NCI-H446 treated with DMSO at 0.1 percent for 48 hours (cell line): ENCODE data around the gene ZW10.
"Not testable (repeated sequence)": the region's sequence is repeated elsewhere in the genome, so short reads cannot be mapped to it uniquely, and the experiment has no call there.

Experiments used
- DNase-seq: peaks from one replicate; lab custom pipeline; 2025; lab: John Stamatoyannopoulos, UW

ZW10 gene

GRCh38 chr11:113773416-113774173 is at the start of gene ZW10:
ZW10 (minus strand) TSS chr11:113773692; CDS start chr11:113773666, 26 bp downstream.
- DNase-seq, result peak; percentile 94

GRCh38 chr11:113818426-113818825 is 44.9 kb upstream of the ZW10 start:
- DNase-seq, result no peak

- no peak for DNase-seq
Observed at GRCh38 chr11:113817626-113818025, 44.1 kb upstream of the ZW10 start.

GRCh38 chr11:113817162-113817561 is 43.7 kb upstream of the ZW10 start:
- no peak for DNase-seq

GRCh38 chr11:113814181-113814580 is 40.7 kb upstream of the ZW10 start:
- no peak for DNase-seq

- DNase-seq, result no peak
Observed at GRCh38 chr11:113808931-113809330, 35.4 kb upstream of the ZW10 start.

GRCh38 chr11:113806406-113806805 is 32.9 kb upstream of the ZW10 start:
- DNase-seq, result no peak

GRCh38 chr11:113805640-113806039 is 32.1 kb upstream of the ZW10 start:
- no peak for DNase-seq

GRCh38 chr11:113802621-113803020 is 29.1 kb upstream of the ZW10 start:
- DNase-seq, result no peak

- DNase-seq, result peak; percentile 18
Observed at GRCh38 chr11:113796663-113797259, 23.3 kb upstream of the ZW10 start.

GRCh38 chr11:113789675-113790320 is 16.3 kb upstream of the ZW10 start:
- DNase-seq, result no peak

- not testable (repeated sequence) for DNase-seq
Observed at GRCh38 chr11:113789016-113789415, 15.5 kb upstream of the ZW10 start.

- no peak for DNase-seq
Observed at GRCh38 chr11:113782134-113782533, 8.6 kb upstream of the ZW10 start.

GRCh38 chr11:113781682-113782081 is 8.2 kb upstream of the ZW10 start:
- no peak for DNase-seq

GRCh38 chr11:113779496-113779895 is 6.0 kb upstream of the ZW10 start, which contains the start of gene CLDN25:
CLDN25 (plus strand) TSS chr11:113779796; CDS start chr11:113779796, 0 bp downstream.
- no peak for DNase-seq

GRCh38 chr11:113778111-113778910 is 4.8 kb upstream of the ZW10 start:
- peak; percentile 38 for DNase-seq

- DNase-seq, result no peak
Observed at GRCh38 chr11:113774174-113774503, 647 bp upstream of the ZW10 start.

- no peak for DNase-seq
Observed at GRCh38 chr11:113773092-113773415, 438 bp downstream of the ZW10 start.

- no peak for DNase-seq
Observed at GRCh38 chr11:113771964-113772363, 1.5 kb downstream of the ZW10 start.

GRCh38 chr11:113764527-113765219 is 8.8 kb downstream of the ZW10 start:
- DNase-seq, result no peak

GRCh38 chr11:113763040-113763439 is 10.5 kb downstream of the ZW10 start:
- not testable (repeated sequence) for DNase-seq

- no peak for DNase-seq
Observed at GRCh38 chr11:113760241-113760640, 13.3 kb downstream of the ZW10 start.
